Suprapubic skin (tissue), 3 donors: ENCODE results near the gene PRSS50.

Experiments used
- CTCF ChIP-seq, 2 donors: fragments of 200-600 bp in 1 of 2; fragments of 450-650 bp in 1 of 2; sonication (generic) in 1 of 2; IDR thresholded peaks; one replicate each; pipeline ENCODE4 v1.5.1; 2016 to 2019; ENCODE audit warnings: antibody characterized with exemption in 2 of 2, mild to moderate bottlenecking in 1 of 2, moderate library complexity in 1 of 2
- POLR2AphosphoS5 ChIP-seq, 3 donors: sonication (generic); formaldehyde crosslinking; IDR thresholded peaks; one replicate each; pipeline ENCODE4 v1.6.1; 2017; ENCODE audit warnings: antibody characterized with exemption in 3 of 3

GRCh38 chr3:46668591-46668990 lies 49.1 kb downstream of the PRSS50 start:
- TF ChIP-seq CTCF (IDR thresholded peaks at IDR 0.05) (no peak), POLR2AphosphoS5 (IDR thresholded peaks at IDR 0.05) (no peak)
